NCI-H1092 treated with DMSO at 0.1 percent for 48 hours (cell line): Measurements from ENCODE around the gene COA4.

Experiments used
- DNase-seq: peaks from one replicate; lab custom pipeline; 2025; lab: John Stamatoyannopoulos, UW

COA4 gene

DNA sequence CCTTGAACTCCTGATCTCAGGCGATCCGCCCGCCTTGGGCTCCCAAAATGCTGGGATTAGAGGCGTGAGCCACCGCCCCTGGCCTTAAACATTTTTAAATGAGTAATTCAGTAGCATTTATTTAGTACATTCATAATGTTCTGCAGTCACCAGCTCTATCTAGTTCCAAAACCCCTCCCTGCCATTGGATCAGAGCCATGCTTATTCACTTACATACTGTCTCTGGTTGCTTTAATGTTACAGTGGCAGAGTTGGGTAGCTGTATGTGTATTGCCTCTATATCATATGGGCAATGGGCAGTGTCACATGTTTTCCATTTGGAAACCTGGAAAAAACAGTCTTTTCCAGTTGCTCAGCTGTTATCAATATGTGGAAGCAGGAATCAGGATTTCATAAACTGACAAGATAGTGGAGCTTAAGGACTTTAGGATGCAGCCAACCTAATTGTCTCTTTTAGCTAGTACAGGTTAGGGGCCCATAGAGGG lies 10.5 kb downstream of the COA4 start:
- DNase-seq, result no peak

DNA sequence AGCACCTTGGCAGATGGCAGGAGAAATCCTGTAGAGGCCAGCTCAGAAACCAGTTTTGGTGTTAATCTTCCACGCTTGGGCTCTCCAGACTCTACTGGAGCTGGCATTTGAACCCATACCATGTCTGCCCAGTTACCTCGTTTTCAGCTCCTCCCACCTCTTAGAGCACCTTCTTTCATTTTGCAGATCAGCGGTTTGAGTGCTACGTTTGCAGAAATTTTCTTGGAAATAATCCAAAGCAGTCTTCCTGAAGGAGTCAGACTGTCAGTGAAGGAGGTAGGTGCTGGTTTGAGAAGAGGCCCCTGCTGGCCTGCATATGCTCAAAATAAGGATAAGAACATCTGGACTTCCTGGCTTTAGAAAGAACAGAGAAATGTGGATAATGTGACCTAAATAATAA lies 13.7 kb downstream of the COA4 start:
- no peak for DNase-seq

DNA sequence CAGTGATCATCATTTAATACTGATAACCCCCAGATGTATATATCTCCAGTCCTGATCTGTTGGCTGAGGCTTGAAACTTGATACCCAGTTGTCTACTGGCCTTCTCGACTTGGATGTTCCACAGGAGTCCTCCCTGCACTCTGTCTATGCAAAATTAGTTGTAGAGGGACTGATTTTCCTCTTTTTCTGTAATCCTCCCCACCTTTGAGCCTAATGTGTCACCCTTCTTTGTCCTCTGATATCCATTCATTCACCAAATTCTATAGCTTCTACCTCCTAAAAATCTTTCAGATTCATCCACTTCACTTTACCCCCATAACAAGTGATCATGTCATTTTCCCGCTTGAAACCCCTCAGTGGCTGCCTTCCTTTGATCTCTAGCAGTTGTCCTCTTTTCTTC lies 16.4 kb downstream of the COA4 start:
- no peak for DNase-seq

DNA sequence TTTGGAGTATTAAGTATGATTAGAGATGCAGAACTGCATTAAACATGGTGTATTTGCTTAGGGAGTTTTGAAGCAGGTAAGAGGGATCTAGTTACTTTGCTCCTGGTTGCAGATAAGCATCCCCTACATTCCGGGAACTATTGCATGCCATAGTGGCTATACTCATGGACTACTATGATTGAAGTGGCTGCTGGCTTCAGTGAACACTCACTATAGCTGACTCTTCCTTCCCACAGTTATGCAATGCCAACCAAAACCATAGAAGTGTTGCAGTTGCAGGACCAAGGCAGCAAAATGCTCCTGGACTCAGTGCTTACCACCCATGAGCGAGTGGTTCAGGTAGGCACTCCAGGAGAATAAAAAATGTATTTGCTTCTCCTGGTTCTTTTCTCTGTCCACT lies 17.0 kb downstream of the COA4 start:
- no peak for DNase-seq

DNA sequence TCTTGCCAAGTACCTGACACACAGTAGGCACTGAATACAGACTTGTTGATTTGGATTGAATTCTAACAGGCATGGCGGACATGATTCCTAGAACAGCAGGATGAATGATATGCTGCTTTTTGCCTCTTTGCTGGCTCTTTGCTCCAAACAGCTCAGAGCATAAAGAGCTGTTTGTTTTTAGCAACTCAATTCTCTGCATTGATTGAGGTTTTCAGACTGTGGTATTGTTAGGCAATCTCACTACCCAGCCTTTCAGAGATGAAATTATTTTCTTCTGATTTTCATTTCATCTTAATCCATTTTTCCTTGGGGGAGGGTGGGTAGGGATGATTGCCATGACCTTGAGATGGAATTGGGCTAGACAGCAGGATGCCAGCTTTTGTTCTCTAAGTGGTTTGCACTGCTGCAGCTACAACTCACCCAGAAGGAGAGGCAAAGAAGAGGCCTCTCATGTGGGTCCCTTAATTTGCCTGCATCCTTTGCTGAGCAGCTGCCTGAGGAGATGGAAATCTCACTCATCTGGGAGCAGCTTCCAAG lies 20.5 kb downstream of the COA4 start:
- peak; percentile 50 for DNase-seq

DNA sequence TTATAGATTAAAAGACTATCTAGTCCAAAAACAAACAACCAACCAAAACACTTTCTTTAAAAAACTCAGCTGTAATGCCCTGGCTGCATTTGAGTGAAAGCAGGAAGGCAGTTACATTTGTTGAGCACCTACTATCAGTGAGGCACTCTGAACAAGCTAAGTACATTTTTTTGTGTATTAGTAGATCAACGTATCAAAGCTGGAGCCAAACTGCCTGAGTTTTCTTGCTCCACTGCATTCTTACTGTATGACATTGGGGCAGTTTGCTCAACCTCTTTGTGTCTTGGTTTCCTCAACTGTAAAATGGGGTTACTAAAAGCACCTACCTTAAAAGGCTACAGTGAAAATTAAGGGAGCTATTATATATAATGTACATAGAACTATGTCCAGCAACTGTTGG lies 22.0 kb downstream of the COA4 start:
- DNase-seq, result no peak

DNA sequence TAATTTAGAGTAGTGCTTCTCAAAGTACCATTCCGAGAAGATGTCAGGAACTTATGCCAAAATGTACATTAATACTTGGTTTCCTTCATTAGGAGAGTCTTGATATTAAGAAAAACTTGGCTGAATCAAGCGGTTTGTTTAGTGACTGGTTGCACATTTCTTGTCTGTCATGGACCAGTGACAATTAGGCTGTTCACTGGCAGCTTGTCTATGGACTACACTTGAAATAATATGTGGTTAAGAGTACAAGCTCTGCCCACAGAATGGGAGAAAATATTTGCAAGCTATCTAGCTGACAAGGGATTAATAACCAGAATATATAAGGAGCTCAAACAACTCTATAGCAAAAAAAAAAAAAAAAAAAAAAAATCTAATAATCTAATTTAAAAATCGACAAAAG lies 24.6 kb downstream of the COA4 start:
- DNase-seq, result no peak

DNA sequence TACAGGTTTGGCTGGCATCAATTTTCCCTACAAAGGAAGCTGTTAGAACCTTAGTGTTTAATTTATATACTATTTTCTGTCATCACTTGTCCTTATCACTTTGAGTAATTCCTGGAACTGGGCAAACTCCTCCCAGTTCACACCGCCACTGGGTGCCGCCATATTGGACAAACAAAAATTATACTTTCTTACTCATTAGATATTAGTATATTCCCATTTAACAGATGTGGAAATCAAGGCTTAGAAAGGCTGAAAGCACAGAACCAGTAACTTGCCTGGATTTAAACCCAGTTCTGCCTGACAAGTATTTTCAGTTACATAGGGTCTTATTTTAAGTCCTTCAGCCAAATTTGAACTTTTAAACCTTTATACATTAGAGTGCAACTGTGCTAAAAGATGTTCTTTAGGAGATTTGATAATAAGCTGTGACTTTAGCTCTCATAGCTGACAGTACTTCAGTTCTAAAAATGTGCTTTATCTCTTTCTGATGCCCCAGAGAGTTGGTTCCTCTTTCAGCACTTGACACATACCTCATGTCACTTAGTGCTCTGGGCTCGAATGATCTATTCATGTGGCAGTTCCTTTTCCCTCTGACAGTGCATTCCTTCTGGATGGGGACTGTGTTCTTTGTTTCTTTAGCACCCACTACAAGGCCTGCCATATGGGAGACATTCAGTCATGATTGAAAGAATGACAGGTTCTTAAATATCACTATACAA lies 25.4 kb downstream of the COA4 start:
- no peak for DNase-seq

DNA sequence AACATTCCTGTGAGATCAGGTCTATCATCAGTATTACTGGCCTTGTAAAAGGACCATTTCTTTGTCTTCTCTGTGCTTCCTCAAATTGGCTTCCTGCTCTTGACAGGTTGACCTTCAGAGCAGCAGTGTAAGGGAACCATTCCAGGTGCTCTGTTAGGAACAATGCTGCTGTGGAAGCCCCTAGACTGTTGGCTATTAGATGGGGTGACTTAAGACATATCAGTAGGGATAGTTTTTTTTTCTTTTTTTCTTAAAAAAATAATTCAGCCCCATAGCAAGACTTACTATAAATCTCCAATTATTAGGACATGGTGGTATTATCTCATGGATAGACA lies 37.6 kb downstream of the COA4 start:
- DNase-seq, result no peak

DNA sequence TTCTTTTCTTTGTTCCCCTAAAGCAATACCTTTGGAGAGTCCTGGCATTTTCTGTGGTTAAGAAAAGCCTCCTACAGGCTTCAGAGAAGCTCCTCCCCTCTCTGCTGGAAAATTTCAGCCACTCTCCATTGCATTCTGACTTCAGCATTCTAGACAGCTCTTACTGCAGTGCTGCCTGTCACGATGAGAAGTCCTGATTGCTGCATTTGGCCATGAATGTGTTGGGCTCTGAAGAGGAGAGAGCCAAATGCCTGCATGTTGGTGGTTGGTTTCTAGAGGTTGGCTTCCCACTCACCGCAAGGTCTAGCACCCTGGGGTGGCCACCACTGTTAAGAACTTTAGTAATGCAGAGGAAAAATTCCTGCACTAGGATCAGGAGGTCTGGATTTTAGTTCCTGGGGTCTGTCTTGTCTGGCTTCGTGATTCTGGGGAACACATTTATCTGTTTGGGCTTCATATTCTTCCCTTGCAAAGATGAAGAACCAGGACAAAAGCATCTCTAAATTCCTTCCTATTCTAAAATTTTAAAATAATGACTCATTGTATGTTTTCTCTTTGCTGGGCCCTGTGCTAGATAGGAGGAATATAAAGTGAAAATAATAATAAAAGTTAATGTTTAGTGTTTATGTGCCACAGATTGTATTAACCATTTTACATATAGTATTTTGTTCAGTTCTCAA lies 38.1 kb downstream of the COA4 start:
- DNase-seq, result no peak

DNA sequence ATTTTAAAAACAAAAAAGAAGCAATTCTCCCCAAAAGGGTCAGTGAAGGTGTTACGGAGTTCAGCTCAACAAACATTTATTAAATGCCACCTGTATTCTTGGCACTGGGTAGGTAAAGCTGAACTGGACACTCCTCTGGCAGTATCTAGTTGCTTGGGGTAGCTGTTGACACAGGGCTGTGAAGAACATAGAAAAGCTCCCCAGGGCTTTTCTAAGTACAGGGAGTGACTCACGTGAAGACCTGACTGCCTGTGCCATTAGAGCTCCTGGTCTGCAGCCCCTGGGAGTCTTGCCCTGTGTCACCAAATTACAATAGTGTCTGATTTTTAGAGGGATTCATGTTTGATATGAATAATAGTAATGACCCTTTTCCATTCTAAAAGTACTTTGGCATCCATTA lies 43.6 kb downstream of the COA4 start:
- peak; percentile 29 for DNase-seq

DNA sequence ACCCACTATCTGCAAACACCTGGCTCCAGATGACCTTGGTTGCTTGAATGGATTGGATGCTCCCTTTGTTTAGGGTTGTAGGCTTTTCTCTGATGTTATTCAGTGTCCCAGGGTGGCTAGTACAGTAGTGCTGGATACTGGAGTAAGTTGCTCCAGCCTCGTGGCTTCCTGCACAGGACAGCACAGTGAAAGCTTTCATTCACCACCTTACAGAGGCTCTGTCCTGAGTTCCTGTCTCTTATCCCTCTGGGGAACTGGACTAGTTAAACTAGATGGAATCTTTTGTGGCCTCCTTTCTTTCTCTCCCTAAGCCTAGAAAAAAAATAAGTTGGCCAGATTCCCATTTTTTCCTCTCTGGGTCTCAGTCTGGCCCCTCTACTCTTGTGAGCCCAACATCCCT lies 46.4 kb downstream of the COA4 start:
- no peak for DNase-seq
